Liver (tissue), 9 donors: ENCODE measurements around the gene PITPNM1. TPM values are rescaled to one million over a fixed set of nuclear protein-coding genes. Genes with fewer than 3 reads are reported as not detected.

Source experiments
- DNase-seq: peaks from one replicate; pipeline ENCODE4 v3.0.0-alpha.2; 2017; ENCODE audit warnings: low spot score
- H3K27ac ChIP-seq, 2 donors: one replicate each; pipeline ENCODE4 v1.7.0; 2013; ENCODE audit warnings: inconsistent platforms in 2 of 2, low read length in 2 of 2, control low read depth in 1 of 2, low read depth in 1 of 2, mild to moderate bottlenecking in 1 of 2
- H3K27me3 ChIP-seq, 4 donors: one replicate each; pipeline versions ENCODE4 v1.6.1 to v1.7.0; 2013; ENCODE audit warnings: low read length in 3 of 4, inconsistent platforms in 1 of 4, mild to moderate bottlenecking in 1 of 4, moderate library complexity in 1 of 4; ENCODE audit not compliant: control insufficient read depth in 4 of 4, insufficient read depth in 4 of 4
- H3K36me3 ChIP-seq, 4 donors: one replicate each; pipeline versions ENCODE4 v1.6.1 to v1.7.0; 2013; ENCODE audit warnings: low read length in 3 of 4, mild to moderate bottlenecking in 3 of 4, low read depth in 1 of 4, moderate library complexity in 1 of 4; ENCODE audit not compliant: control insufficient read depth in 4 of 4, insufficient read depth in 3 of 4
- H3K4me1 ChIP-seq, 4 donors: one replicate each; pipeline versions ENCODE4 v1.6.1 to v1.7.0; 2013; ENCODE audit warnings: low read length in 3 of 4, mild to moderate bottlenecking in 3 of 4, moderate library complexity in 1 of 4; ENCODE audit not compliant: control insufficient read depth in 4 of 4, insufficient read depth in 4 of 4
- H3K4me3 ChIP-seq, 3 donors: one replicate each; pipeline versions ENCODE4 v1.6.1 to v1.7.0; 2013; ENCODE audit warnings: low read length in 3 of 3, control low read depth in 1 of 3, low read depth in 1 of 3, mild to moderate bottlenecking in 1 of 3
- H3K9ac ChIP-seq, 2 donors: one replicate each; pipeline ENCODE4 v1.7.0; 2013; ENCODE audit warnings: low read length in 2 of 2, mild to moderate bottlenecking in 2 of 2, moderate library complexity in 2 of 2, control low read depth in 1 of 2, low read depth in 1 of 2
- H3K9me3 ChIP-seq, 4 donors: one replicate each; pipeline versions ENCODE4 v1.6.1 to v1.7.0; 2013; ENCODE audit warnings: low read length in 3 of 4; ENCODE audit not compliant: control insufficient read depth in 4 of 4
- ATF3 ChIP-seq: IDR thresholded peaks from 2 replicates; pipeline ENCODE4 v1.6.1; 2016; ENCODE audit warnings: antibody characterized with exemption
- CTCF ChIP-seq: fragments of 150-350 bp; IDR thresholded peaks from 2 replicates; pipeline ENCODE4 v1.5.1; 2017; ENCODE audit warnings: improper control_type of control experiment, low read depth, low read length; ENCODE audit not compliant: missing input control
- EGR1 ChIP-seq, 2 donors: IDR thresholded peaks; 2 replicates each; pipeline ENCODE4 v1.6.1; 2016 to 2018; ENCODE audit warnings: antibody characterized with exemption in 2 of 2, low read depth in 2 of 2
- GABPA ChIP-seq, 2 donors: IDR thresholded peaks in 1 of 2; conservative IDR thresholded peaks in 1 of 2; 2 replicates each; pipeline ENCODE4 v1.6.1; 2016; ENCODE audit warnings: antibody characterized with exemption in 2 of 2, mild to moderate bottlenecking in 1 of 2, moderate library complexity in 1 of 2
- HNF4A ChIP-seq, 2 donors: conservative IDR thresholded peaks; 2 replicates each; pipeline ENCODE4 v1.6.1; 2016; ENCODE audit warnings: antibody characterized with exemption in 2 of 2, mild to moderate bottlenecking in 2 of 2
- JUND ChIP-seq, 2 donors: IDR thresholded peaks; 2 replicates each; pipeline ENCODE4 v1.6.1; 2016; ENCODE audit warnings: antibody characterized with exemption in 2 of 2
- NR2F2 ChIP-seq: IDR thresholded peaks from 2 replicates; pipeline ENCODE4 v1.6.1; 2016; ENCODE audit warnings: antibody characterized with exemption
- RAD21 ChIP-seq, 2 donors: IDR thresholded peaks; 2 replicates each; pipeline ENCODE4 v1.6.1; 2016; ENCODE audit warnings: antibody characterized with exemption in 2 of 2, mild to moderate bottlenecking in 2 of 2
- REST ChIP-seq: IDR thresholded peaks from 2 replicates; pipeline ENCODE4 v1.6.1; 2016; ENCODE audit warnings: antibody characterized with exemption, mild to moderate bottlenecking
- SP1 ChIP-seq: IDR thresholded peaks from 2 replicates; pipeline ENCODE4 v1.6.1; 2018; ENCODE audit warnings: antibody characterized with exemption, mild to moderate bottlenecking
- TAF1 ChIP-seq: conservative IDR thresholded peaks from 2 replicates; pipeline ENCODE4 v1.6.1; 2016; ENCODE audit warnings: antibody characterized with exemption, mild to moderate bottlenecking
- YY1 ChIP-seq: IDR thresholded peaks from 2 replicates; pipeline ENCODE4 v1.6.1; 2016; ENCODE audit warnings: antibody characterized with exemption, mild to moderate bottlenecking
- WGBS: extraction: QIAGEN DNeasy Blood & Tissue Kit; methylation state at CpG from one replicate; pipeline ENCODE4 v1.1.7; 2013; 5-methylcytosine and 5-hydroxymethylcytosine counted together
- polyA plus RNA-seq, 2 donors: library from polyadenylated mRNA; stranded (reverse) in 1 of 2; unstranded in 1 of 2; fragments of 200-250 nt in 1 of 2; fragments of >200 nt in 1 of 2; fragmentation: Nextera tagmentation in 1 of 2; extraction: Ambion mirVana in 1 of 2; gene quantifications; one replicate each; pipeline versions ENCODE4 v1.2.1 to v1.2.3, GENCODE V29; 2013 to 2015
- total RNA-seq, 2 donors: library from RNA; depleted of rRNA; stranded (reverse); fragments of >200 nt; gene quantifications; one replicate each; pipeline ENCODE4 v1.2.3, GENCODE V29; 2014
- donor health status: healthy.
- donor health status: healthy.
- donor health status: healthy.
- donor health status: healthy.
- donor health status: healthy.

The PITPNM1 gene
- total and polyA plus RNA-seq, 4 donors: 1.3 to 9.3 (median 5.1) TPM

GRCh38 chr11:67465189-67465510 lies 40.0 kb downstream of the PITPNM1 start:
- no peak for DNase-seq
- Histone ChIP-seq H3K4me1 (peaks cover 19 to 43% (median 31%) of the 10 kb centered on the region in 4 donors), H3K9ac (peak overlapping the region; percentile 22 to 69), H3K27me3 (no peaks in the 10 kb centered on the region), H3K27ac (peak overlapping the region; percentile 73 to 95), H3K4me3 (peak overlapping the region; percentile 72 to 82 (median 81)), H3K36me3 (no peaks in the 10 kb centered on the region), H3K9me3 (no peaks in the 10 kb centered on the region)
- TF ChIP-seq HNF4A (conservative IDR thresholded peaks at IDR 0.05) (no peak), NR2F2 (no peak), GABPA (IDR thresholded peaks at IDR 0.05 in 1 of 2, conservative IDR thresholded peaks at IDR 0.05 in 1 of 2) (no peak), RAD21 (IDR thresholded peaks at IDR 0.05) (no peak), YY1 (no peak), EGR1 (IDR thresholded peaks at IDR 0.05; ENCODE audit: low read depth in 2 of 2) (no peak)
- 22% methylated on average over 3 of the region's 3 CpGs for WGBS

GRCh38 chr11:67464411-67465188 lies 40.6 kb downstream of the PITPNM1 start:
- WGBS: 9% methylated on average over 56 of the region's 56 CpGs
- Histone ChIP-seq H3K4me1 (peaks cover 19 to 42% (median 31%) of the 10 kb centered on the region in 4 donors), H3K27ac (peak overlapping the region; percentile 73 to 95), H3K4me3 (peak overlapping the region; percentile 72 to 82 (median 81)), H3K36me3 (no peaks in the 10 kb centered on the region), H3K9ac (peak overlapping the region; percentile 22 to 69), H3K9me3 (no peaks in the 10 kb centered on the region), H3K27me3 (no peaks in the 10 kb centered on the region)
- DNase-seq: peak; percentile 94
- TF ChIP-seq JUND (IDR thresholded peaks at IDR 0.05) (no peak), TAF1 (no peak), NR2F2 (peak; percentile 34), REST (peak; percentile 46), CTCF (no peak), ATF3 (no peak), GABPA (IDR thresholded peaks at IDR 0.05 in 1 of 2, conservative IDR thresholded peaks at IDR 0.05 in 1 of 2) (peak in 1 of 2 donors; percentile 69), RAD21 (IDR thresholded peaks at IDR 0.05) (peak in 1 of 2 donors; percentile 24), SP1 (peak; percentile 14), YY1 (peak; percentile 94)
